Heart left ventricle (tissue), 13 donors: ENCODE results near the gene HOMEZ.

Source experiments
- CTCF ChIP-seq, 12 donors: fragments of 200-600 bp; sonication (generic) in 4 of 12; IDR thresholded peaks; one replicate each; pipeline versions ENCODE4 v1.5.0 to v1.8.0; 2018 to 2022; ENCODE audit warnings: antibody characterized with exemption in 12 of 12, mild to moderate bottlenecking in 5 of 12
- POLR2A ChIP-seq, 2 donors: fragments of 450-650 bp; IDR thresholded peaks; one replicate each; pipeline ENCODE4 v1.6.1; 2017; ENCODE audit warnings: antibody characterized with exemption in 2 of 2, mild to moderate bottlenecking in 2 of 2, moderate library complexity in 2 of 2
- donor health status: ischemic (EF 13 %, LVEDD 7.1; RV severe dilation, severe dysfunction).
- donor health status: DM: no; HTN: yes; CAD: no.
- donor health status: DM: no; HTN: no; CAD: no.
- donor health status: ischemic (EF 25% LVEDD 6.9; RV normal size, moderate dysfunction).
- donor health status: ischemic (EF 25% LVEDD 5.7; RV mildly dilated, moderate dysfunction).
- donor health status: ischemic (EF 35%, LVEDD 5.7; RV mildly dilated, moderate dysfunction).
- donor health status: nonischemic (EF 11% LVEDD 7.7; RV severe dilation, severe dysfunction).
- donor health status: DM: yes; HTN: yes; CAD: no.
- donor health status: PGD.
- donor health status: ischemic (EF 29% LVEDD 5.4; RV normal size, mild dysfunction).
- donor health status: nonischemic (EF 23%, LVEDD 6.1; RV moderate dilation, normal function).

GRCh38 chr14:23228812-23229211 lies 57.1 kb downstream of the HOMEZ start:
- TF ChIP-seq CTCF (IDR thresholded peaks at IDR 0.05) = no peak
- TF ChIP-seq POLR2A (IDR thresholded peaks at IDR 0.05) = no peak
